Mammary epithelial cell (primary cell): ENCODE results near the gene CCDC197.

Source experiments
- EZH2 ChIP-seq: IDR thresholded peaks from 2 replicates; pipeline ENCODE4 v1.6.1; 2012; ENCODE audit warnings: low read length, inconsistent platforms, borderline replicate concordance
- TF ChIP-seq, protein P1 (sequence below), 2 donors: IDR thresholded peaks in 1 of 2; conservative IDR thresholded peaks in 1 of 2; 2 replicates each; pipeline ENCODE4 v1.5.1; 2011 to 2012; ENCODE audit warnings: inconsistent platforms in 2 of 2, low read length in 2 of 2, mild to moderate bottlenecking in 2 of 2, control low read depth in 1 of 2, low read depth in 1 of 2; ENCODE audit not compliant: insufficient read depth in 1 of 2; ENCODE audit errors: extremely low read depth in 1 of 2

DNA sequence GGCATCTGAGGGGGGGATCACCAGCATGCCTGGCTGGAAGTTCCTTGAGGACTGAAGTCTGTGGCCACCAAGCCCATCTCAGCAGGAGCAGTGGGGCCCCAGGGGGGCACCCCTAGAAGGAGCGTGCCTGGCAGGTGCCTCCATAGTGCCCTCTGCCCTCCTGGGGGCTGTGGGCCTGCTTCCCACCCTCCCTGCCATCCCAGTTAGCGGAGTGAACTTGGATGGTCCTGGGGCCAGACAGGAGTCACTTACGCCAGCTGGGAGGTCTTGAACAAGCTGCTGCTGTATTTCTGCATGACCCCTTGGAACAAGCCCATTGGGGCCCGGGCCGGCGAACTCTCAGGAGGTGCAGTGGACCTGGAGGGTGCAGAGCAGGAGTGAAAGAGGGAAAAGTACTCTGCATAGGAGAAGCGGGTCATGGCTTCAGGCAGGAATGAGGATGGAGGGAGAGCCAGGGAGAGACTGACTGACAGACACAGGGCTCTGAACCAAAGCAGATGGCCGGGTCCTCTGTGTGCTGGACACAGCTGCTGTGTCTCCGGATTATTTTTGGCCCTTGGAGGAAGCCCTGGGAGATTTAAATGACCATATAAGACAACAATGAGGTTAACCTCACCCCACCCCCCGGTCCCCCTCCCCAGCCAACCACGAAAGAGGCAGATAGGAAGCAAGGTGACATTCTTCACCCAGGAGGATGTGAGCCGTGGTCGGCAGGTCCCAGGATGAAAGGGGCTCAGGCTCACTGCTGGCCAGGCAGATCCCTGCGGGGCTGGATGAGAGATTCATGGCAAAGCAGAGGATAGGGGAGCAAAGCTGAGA lies 40.4 kb upstream of the CCDC197 start:
- TF ChIP-seq, protein P1, sequence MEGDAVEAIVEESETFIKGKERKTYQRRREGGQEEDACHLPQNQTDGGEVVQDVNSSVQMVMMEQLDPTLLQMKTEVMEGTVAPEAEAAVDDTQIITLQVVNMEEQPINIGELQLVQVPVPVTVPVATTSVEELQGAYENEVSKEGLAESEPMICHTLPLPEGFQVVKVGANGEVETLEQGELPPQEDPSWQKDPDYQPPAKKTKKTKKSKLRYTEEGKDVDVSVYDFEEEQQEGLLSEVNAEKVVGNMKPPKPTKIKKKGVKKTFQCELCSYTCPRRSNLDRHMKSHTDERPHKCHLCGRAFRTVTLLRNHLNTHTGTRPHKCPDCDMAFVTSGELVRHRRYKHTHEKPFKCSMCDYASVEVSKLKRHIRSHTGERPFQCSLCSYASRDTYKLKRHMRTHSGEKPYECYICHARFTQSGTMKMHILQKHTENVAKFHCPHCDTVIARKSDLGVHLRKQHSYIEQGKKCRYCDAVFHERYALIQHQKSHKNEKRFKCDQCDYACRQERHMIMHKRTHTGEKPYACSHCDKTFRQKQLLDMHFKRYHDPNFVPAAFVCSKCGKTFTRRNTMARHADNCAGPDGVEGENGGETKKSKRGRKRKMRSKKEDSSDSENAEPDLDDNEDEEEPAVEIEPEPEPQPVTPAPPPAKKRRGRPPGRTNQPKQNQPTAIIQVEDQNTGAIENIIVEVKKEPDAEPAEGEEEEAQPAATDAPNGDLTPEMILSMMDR (conservative IDR thresholded peaks at IDR 0.05 in 1 of 2, IDR thresholded peaks at IDR 0.05 in 1 of 2; ENCODE audit: extremely low read depth in 1 of 2, insufficient read depth in 1 of 2, low read depth in 1 of 2, low read length in 2 of 2), result no peak
- TF ChIP-seq EZH2, result no peak
